GM12874 (cell line): ENCODE measurements around the gene NEURL1.

Experiments
- CTCF ChIP-seq: IDR thresholded peaks from 2 replicates; pipeline ENCODE4 v1.5.1; 2011; ENCODE audit warnings: low read depth, mild to moderate bottlenecking, control low read depth, low read length, moderate library complexity; ENCODE audit not compliant: insufficient read depth

NEURL1 gene

GRCh38 chr10:103582331-103583123 lies 89.0 kb downstream of the NEURL1 start:
- TF ChIP-seq CTCF: no peak

GRCh38 chr10:103583871-103584215 lies 90.3 kb downstream of the NEURL1 start:
- TF ChIP-seq CTCF: no peak

DNA sequence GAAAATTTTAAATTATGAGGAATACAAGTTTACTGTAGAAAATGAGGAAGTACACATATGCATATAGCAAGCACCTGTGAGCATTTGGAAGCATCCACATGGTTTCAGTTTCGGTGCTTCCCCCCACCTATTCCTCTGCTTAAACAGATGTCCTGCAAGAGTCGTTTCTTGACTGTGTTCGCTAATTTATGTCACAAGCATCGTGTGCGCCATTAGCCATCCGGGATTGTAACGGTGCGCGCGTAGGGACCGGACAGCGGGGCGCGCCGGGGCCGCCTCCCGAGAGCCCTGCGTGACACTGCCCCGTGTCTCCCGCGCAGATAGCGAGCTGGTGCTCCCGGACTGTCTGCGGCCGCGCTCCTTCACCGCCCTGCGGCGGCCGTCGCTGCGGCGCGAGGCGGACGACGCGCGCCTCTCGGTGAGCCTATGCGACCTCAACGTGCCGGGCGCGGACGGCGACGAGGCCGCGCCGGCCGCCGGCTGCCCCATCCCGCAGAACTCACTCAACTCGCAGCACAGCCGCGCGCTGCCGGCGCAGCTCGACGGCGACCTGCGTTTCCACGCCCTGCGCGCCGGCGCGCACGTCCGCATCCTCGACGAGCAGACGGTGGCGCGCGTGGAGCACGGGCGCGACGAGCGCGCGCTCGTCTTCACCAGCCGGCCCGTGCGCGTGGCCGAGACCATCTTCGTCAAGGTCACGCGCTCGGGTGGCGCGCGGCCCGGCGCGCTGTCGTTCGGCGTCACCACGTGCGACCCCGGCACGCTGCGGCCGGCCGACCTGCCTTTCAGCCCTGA lies 90.9 kb downstream of the NEURL1 start:
- TF ChIP-seq CTCF: no peak

DNA sequence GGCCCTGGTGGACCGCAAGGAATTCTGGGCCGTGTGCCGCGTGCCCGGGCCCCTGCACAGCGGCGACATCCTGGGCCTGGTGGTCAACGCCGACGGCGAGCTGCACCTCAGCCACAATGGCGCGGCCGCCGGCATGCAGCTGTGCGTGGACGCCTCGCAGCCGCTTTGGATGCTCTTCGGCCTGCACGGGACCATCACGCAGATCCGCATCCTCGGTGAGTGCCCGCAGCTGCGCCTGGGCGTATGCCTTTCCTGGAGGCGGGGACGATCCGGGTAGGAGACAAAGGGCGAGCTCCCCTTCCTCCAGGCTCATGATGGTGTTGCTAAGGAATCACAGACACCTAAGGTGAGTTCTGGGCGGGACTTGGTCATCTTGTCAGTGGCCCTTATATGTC lies 91.5 kb downstream of the NEURL1 start:
- no peak for TF ChIP-seq CTCF

DNA sequence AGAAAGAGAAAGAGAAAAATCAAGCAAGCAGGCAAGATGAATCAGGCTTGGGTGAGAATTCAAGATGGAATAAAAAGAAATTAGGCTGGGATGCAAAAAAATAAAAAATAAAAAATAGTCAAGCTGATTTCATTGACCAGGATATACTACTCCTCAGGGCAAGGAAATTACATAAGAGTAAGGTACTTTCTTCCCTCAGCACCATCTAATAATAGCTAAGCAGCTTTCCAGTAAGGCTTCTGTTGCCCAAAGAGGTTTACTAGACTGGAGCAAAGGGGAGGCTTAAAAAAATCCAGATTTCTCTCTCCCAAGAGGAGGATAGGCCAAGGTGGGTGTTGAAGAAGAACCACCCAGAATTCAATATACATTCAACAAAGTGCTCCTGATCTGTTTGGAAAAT lies 93.6 kb downstream of the NEURL1 start:
- no peak for TF ChIP-seq CTCF

DNA sequence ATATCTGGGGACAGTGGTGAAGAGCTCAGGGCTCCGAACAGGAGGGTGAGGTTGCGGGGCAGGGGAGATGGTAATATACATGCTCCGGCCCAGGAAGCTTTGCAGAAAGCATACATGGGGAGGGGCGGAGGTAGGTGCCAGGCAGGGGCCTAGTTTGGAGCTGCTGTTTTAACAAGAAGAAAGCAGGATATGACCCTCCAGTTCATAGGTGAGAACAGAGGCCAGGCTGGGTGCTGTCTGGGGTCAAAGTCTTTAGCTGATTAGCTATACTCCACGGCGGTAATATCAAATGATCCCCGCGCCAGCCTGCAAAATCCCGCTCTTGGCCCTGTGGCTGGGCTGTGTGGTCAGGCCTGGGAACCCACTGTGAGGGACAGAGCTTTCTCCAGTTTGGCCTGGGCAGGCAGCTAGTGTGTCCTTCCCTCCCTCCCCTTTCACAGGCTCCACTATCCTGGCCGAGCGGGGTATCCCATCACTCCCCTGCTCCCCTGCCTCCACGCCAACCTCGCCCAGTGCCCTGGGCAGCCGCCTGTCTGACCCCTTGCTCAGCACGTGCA lies 95.6 kb downstream of the NEURL1 start:
- TF ChIP-seq CTCF: no peak

DNA sequence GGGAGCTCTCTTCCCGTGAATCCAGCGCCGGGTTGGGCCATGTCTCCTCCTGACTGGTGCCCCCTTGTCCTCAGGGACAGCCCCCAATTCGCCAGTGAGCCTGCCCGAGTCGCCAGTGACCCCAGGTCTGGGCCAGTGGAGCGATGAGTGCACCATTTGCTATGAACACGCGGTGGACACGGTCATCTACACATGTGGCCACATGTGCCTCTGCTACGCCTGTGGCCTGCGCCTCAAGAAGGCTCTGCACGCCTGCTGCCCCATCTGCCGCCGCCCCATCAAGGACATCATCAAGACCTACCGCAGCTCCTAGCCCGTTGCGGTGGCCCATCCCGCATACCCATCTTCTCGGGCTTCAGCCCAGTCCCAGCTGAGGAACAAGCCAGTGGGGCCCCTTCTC lies 96.6 kb downstream of the NEURL1 start:
- TF ChIP-seq CTCF: no peak
